Stimulated activated naive CD8-positive, alpha-beta T cell treated with anti-CD3 and anti-CD28 coated beads, Interleukin-15, Interleukin-2, amounts not matched to agents 100 ng/mL and 50 ng/mL, for 24 hours (primary cell): ENCODE measurements around the gene PPP2R3A.
A peak's percentile ranks its signal among the peaks of the same experiment; 100 is the strongest.
"Not testable (repeated sequence)": the region's sequence is repeated elsewhere in the genome, so short reads cannot be mapped to it uniquely, and the experiment has no call there.

Experiments
- H3K27ac Mint-ChIP-seq: one replicate; pipeline ENCODE4 v1.8.0; 2021; ENCODE audit warnings: mild to moderate bottlenecking, mixed read lengths
- H3K27me3 Mint-ChIP-seq: one replicate; pipeline ENCODE4 v1.8.0; 2021; ENCODE audit warnings: mixed read lengths
- H3K36me3 Mint-ChIP-seq: one replicate; pipeline ENCODE4 v1.8.0; 2021; ENCODE audit warnings: low read depth, mixed read lengths
- H3K4me1 Mint-ChIP-seq: one replicate; pipeline ENCODE4 v1.8.0; 2021; ENCODE audit warnings: low read depth, mixed read lengths
- H3K4me3 Mint-ChIP-seq: one replicate; pipeline ENCODE4 v1.8.0; 2021; ENCODE audit warnings: mild to moderate bottlenecking, mixed read lengths
- H3K9me3 Mint-ChIP-seq: one replicate; pipeline ENCODE4 v1.8.0; 2021; ENCODE audit warnings: mixed read lengths

Gene PPP2R3A

DNA sequence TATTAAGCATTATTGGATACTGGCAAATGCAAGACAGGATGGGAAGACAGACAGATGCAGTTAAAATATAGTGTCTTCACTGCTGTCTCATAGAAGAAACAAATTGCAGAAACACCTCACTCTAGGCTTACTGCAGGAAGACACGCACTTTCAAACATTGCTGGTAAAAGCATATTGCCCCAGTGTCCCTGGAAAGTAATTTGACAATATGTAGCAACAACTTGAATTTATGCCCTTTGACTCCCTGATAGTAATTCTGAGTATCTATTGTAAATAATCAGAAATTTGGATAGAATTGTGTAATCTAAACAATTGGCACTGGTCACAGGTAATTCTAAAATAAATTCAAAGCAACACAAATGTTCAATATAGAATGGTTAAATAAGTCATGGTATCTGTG, 168.6 kb downstream of the PPP2R3A start:
- Mint-ChIP-seq H3K4me3 (no peak overlapping the region), H3K4me1 (no peaks in the 10 kb centered on the region), H3K27ac (no peak overlapping the region), H3K27me3 (no peaks in the 10 kb centered on the region), H3K9me3 (no peaks in the 10 kb centered on the region), H3K36me3 (no peaks in the 10 kb centered on the region)

DNA sequence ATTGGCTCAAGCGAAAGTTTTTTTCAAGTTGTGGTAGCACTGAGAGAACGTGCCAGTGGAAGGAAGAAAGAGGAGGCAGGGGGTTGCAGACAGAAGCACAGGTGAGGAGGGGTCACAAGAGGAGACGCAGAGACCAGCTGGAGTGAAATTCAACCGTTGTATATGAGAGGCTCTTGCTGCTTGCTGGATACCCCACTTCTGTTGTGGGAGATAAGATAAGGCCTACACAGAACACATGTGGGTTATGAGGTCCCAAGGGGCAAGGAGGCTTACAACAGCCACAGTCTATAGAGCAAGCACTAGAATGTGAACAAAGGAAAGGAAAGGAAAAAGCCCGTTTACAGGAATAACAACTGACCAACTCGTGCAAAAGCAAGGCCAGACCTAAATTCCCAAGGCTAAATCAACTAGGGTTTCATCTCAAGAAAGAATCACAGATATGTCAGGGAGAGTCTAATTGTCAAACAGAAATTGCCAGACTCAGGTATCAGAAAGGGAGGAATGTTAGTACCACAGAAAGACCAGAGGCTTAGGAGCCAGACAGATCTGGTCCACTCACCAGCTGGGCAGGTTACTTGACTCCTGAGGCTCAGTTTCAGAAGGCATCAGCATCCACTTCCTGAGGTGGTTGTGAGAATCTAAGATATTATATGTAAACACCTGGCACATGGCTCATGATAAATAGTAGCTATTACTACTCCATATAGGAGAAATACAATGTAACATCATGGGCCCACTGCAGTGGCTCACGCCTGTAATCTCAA, 169.7 kb downstream of the PPP2R3A start:
- H3K9me3 Mint-ChIP-seq: no peaks in the 10 kb centered on the region

DNA sequence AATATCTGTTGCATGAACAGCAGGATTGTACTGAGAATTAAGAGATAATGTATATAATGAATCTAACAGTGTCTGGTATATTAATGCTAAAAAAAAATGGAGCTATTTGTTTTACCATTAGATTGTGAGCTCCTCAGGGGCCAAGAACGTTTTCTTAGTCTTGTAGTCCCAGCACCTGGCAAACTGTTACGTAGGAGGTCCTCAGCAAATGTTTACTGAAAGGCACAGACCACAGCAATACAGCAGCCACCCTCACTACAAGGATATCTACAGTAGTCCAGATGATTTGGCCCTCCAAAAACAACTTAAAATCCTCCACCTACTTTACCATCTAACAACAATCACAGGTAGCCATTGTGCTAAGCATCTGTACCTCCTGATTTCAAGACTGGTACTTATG, 170.9 kb downstream of the PPP2R3A start:
- Mint-ChIP-seq H3K4me1 (peaks cover 4% of the 10 kb centered on the region), H3K27me3 (no peaks in the 10 kb centered on the region), H3K9me3 (no peaks in the 10 kb centered on the region), H3K4me3 (no peak overlapping the region), H3K36me3 (no peaks in the 10 kb centered on the region), H3K27ac (no peak overlapping the region)

More for the DNA sequence above, 169.7 kb downstream of the PPP2R3A start:
- Mint-ChIP-seq H3K4me3 (no peak overlapping the region), H3K27me3 (no peaks in the 10 kb centered on the region), H3K27ac (no peak overlapping the region), H3K36me3 (no peaks in the 10 kb centered on the region), H3K4me1 (no peaks in the 10 kb centered on the region)

DNA sequence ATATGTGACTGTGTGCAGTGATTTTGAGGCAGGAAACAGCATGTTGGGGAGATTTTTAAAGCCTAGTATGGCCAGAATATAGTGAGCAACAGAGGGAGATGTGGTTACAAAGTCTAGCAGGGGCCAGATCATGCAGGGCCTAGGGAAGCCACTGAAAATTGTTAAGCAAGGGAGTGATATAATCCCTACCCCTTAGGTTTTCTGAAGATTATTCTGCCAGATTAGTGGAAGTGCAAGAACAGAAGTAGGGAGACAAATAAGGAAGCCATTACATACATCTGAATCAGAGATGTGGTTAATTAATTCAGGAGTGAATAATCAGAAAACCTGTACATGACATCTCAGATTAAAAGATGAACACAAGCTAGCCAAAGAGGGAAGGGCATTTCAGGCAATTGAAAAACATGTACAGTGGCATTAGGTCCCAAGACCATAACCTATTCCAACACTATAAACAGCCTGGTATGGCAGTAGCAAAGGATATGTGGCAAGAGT, 175.8 kb downstream of the PPP2R3A start:
- peak overlapping the region; percentile 36 for H3K27ac Mint-ChIP-seq
- no peaks in the 10 kb centered on the region for H3K36me3 Mint-ChIP-seq
- H3K4me3 Mint-ChIP-seq: no peak overlapping the region
- H3K9me3 Mint-ChIP-seq: no peaks in the 10 kb centered on the region
- peaks cover 26% of the 10 kb centered on the region for H3K4me1 Mint-ChIP-seq
- no peaks in the 10 kb centered on the region for H3K27me3 Mint-ChIP-seq

DNA sequence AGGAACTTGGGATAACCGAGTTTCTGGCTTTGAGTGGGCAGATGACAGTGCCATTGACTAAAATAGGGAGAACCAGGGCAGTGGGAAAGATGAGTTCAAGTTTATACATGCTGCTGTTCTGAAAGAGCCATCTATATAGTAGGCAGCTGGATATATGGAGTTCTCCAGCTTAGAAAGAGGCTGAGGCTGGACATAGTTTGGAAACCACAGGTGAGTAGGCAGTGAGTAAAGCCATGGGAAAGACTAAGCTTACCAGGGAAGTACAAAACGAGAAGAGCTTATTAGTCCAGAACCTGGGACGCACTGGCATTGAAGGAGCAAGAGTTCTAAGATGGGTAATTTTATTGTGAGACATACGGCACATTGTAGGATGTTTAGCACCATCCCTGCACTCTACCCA, 176.4 kb downstream of the PPP2R3A start:
- Mint-ChIP-seq H3K27ac (peak overlapping the region; percentile 36), H3K9me3 (no peaks in the 10 kb centered on the region), H3K4me1 (peaks cover 30% of the 10 kb centered on the region), H3K4me3 (no peak overlapping the region), H3K27me3 (no peaks in the 10 kb centered on the region), H3K36me3 (no peaks in the 10 kb centered on the region)

DNA sequence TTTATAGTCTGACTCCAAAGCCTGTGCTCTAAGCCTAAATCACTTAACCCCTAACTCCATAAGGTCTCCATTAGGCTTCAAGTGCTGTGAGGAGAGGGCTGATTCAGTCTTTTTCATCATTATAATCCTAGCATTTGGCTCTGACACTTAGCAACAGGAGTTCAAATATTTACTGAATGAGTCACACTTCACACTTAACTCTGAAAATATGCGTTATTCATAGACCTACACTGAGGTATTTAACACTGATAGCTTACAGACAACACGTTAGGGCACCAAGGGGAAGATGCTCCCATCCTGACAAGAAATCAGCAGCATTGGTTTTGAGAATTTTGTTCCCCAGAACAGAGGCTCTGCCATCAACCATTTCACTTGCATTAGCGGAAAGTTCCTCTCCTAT, 177.1 kb downstream of the PPP2R3A start:
- no peaks in the 10 kb centered on the region for H3K9me3 Mint-ChIP-seq
- no peaks in the 10 kb centered on the region for H3K27me3 Mint-ChIP-seq
- H3K27ac Mint-ChIP-seq: no peak overlapping the region
- H3K4me1 Mint-ChIP-seq: peaks cover 37% of the 10 kb centered on the region
- H3K4me3 Mint-ChIP-seq: no peak overlapping the region
- peaks cover 3% of the 10 kb centered on the region for H3K36me3 Mint-ChIP-seq

DNA sequence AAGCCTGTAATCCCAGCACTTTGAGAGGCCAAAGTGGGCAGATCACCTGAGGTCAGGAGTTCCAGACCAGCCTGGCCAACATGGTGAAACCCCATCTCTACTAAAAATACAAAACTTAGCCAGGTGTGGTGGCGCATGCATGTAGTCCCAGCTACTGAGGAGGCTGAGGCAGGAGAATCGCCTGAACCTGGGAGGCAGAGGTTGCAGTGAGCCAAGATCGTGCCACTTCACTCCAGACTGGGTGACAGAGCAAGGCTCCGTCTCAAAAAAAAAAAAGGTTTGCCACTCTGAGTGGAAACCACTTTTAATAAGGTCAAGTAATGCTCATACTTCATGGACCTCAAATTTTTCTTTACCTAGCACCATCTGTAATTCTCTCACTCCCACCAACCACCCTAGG, 178.9 kb downstream of the PPP2R3A start:
- H3K27ac Mint-ChIP-seq, H3K4me3 Mint-ChIP-seq, H3K27me3 Mint-ChIP-seq, H3K9me3 Mint-ChIP-seq: not testable (repeated sequence)
- peaks cover 14% of the 10 kb centered on the region for H3K36me3 Mint-ChIP-seq
- peaks cover 45% of the 10 kb centered on the region for H3K4me1 Mint-ChIP-seq

DNA sequence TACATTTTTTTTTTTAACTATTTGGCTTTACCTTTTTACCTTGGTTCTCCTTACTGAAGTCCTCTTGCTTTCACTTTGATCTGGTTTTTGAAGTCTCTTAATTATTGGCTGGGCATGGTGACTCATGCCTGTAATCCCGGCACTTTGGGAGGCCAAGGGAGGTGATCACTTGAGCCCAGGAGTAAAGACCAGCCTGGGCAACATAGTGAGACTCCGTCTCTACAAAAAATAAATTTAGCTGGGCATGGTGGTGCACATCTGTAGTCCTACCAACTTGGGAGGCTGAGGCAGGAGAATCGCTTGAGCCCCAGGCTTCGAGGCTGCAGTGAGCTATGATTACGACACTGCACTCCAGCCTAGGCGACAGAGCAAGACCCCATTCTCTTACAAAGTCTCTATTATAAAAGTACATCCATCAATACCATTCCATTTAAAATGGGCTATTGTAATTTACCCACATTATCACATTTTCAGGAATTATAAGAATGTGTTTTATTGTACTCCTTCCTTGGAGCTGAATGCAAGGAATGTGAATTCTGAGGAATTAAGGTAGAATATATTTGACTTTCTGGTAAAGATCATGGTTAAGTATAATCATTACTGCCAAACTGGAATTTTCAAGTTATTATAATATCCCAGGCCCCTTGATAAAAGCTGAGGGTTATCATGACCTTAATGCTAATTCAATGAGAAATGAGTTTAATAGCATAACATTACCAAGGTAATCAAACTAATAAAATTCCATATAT, 181.6 kb downstream of the PPP2R3A start:
- H3K27ac Mint-ChIP-seq: peak overlapping the region; percentile 18

DNA sequence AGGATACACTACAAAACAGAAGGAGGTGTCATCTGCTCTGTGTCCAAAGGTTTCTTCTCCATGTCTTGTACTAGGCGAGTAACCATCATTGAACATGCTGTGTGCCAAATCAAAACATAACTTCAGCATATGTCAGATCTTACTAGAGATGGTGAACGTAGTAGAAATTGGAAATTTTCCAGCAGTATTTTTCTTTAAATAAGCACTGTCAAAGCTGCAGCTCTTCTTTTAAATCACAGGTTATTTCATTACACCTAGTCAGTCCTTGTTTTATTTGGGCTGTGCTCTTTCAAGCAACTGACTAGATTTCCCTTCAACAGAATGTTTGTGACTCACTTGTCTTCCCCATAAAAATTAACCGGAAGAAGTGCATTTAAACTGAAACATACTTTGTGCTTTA, 184.1 kb downstream of the PPP2R3A start:
- peaks cover 70% of the 10 kb centered on the region for H3K4me1 Mint-ChIP-seq
- no peak overlapping the region for H3K27ac Mint-ChIP-seq
- no peaks in the 10 kb centered on the region for H3K9me3 Mint-ChIP-seq
- no peaks in the 10 kb centered on the region for H3K27me3 Mint-ChIP-seq
- peaks cover 50% of the 10 kb centered on the region for H3K36me3 Mint-ChIP-seq
- no peak overlapping the region for H3K4me3 Mint-ChIP-seq

More for the DNA sequence above, 181.6 kb downstream of the PPP2R3A start:
- Mint-ChIP-seq H3K9me3 (no peaks in the 10 kb centered on the region), H3K4me3 (no peak overlapping the region), H3K4me1 (peaks cover 60% of the 10 kb centered on the region), H3K27me3 (no peaks in the 10 kb centered on the region), H3K36me3 (peaks cover 39% of the 10 kb centered on the region)

DNA sequence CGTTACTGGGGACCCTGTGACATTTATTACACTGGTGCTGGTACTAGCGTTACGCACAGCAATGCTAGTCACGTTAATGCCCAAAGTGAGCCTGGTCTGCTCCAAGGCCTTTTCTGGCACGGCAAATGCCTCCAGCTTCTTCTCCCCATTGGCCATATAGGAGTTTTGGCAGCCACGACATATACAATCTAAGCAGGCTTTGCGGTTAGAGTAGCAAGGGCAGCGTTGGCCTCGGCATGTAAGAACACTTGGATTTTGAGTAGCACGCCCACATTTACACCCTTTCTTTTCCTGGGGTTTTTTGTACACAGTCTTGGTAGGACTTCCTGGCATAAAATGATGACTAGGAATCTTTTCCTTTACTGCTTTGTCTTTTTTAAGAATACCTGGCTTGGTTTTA, 185.7 kb downstream of the PPP2R3A start:
- no peaks in the 10 kb centered on the region for H3K27me3 Mint-ChIP-seq
- no peak overlapping the region for H3K27ac Mint-ChIP-seq
- H3K4me1 Mint-ChIP-seq: peaks cover 78% of the 10 kb centered on the region
- H3K9me3 Mint-ChIP-seq: no peaks in the 10 kb centered on the region
- peaks cover 54% of the 10 kb centered on the region for H3K36me3 Mint-ChIP-seq
- no peak overlapping the region for H3K4me3 Mint-ChIP-seq

DNA sequence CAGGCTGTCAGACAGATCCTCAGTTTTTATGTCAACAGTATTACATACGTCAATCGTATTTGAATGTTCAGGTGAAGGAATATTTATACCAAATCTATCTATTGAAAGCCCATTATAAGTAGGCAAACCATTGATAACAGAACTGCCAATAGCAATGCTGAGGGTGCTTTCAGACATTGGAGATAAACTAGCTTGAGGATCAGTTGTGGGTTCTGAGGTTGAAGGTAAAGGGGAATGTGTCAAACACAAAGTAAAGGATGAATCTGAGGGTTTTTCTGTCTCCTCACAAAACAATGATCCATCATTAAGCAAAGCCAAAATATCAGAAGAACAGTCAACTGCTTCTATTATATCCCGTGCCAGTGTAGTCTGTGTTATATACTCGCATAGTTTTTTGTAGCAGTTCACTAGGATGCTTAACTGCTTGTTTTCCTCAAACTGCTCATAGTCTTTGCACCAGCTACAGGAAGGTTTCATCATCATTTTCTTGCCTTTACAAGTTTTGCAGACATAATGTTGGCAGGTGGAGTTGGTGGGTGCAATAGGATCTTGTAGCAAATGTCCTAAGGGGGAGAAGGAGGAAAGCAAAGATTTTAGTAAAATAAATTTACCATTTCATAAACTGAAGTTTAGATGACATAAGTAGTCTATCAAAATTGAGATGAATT, 186.8 kb downstream of the PPP2R3A start:
- Mint-ChIP-seq H3K9me3 (no peaks in the 10 kb centered on the region), H3K27ac (peak overlapping the region; percentile 28)

DNA sequence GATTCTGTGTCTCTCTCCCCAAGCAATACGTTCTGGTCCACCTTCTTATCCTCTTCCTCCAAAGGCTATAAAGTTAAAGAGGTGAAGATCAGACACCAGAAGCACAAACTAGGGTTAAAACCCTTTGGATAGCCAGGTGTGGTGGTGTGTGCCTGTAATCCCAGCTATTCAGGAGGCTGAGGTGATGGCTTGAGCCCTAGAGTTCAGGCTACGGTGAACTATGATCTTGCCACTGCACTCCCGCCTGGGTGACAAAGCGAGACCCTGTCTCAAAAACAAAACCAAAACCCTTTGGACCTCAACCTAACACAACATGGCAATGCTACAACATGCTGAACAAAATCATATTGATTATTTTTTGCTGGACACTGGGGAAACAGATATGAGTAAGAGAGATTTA, 187.4 kb downstream of the PPP2R3A start:
- Mint-ChIP-seq H3K27ac (peak overlapping the region; percentile 23), H3K4me1 (peaks cover 76% of the 10 kb centered on the region), H3K36me3 (peaks cover 47% of the 10 kb centered on the region), H3K4me3 (no peak overlapping the region), H3K27me3 (no peaks in the 10 kb centered on the region), H3K9me3 (no peaks in the 10 kb centered on the region)

More for the DNA sequence above, 186.8 kb downstream of the PPP2R3A start:
- Mint-ChIP-seq H3K4me3 (no peak overlapping the region), H3K4me1 (peaks cover 76% of the 10 kb centered on the region), H3K36me3 (peaks cover 54% of the 10 kb centered on the region), H3K27me3 (no peaks in the 10 kb centered on the region)

DNA sequence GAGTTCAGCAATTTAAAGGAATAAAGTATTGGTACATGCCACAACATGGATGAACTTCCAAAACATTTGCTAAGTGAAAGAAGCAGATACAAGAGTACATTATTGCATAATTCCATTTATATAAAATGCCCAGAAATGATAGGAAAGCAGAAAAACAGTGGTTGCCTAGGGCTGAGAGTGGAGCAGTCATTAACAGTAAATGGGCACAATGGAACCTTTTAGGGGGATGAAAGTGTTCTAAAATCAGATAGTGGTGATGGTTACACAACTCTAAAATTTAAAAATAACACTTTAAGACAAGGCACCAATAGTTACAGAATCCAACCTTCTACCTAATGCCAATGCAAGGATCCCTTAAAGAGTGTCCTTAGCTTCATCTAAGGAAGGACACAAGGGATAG, 196.0 kb downstream of the PPP2R3A start:
- Mint-ChIP-seq H3K27ac (no peak overlapping the region), H3K9me3 (no peaks in the 10 kb centered on the region), H3K4me3 (no peak overlapping the region), H3K27me3 (no peaks in the 10 kb centered on the region), H3K36me3 (peaks cover 23% of the 10 kb centered on the region), H3K4me1 (peaks cover 75% of the 10 kb centered on the region)

DNA sequence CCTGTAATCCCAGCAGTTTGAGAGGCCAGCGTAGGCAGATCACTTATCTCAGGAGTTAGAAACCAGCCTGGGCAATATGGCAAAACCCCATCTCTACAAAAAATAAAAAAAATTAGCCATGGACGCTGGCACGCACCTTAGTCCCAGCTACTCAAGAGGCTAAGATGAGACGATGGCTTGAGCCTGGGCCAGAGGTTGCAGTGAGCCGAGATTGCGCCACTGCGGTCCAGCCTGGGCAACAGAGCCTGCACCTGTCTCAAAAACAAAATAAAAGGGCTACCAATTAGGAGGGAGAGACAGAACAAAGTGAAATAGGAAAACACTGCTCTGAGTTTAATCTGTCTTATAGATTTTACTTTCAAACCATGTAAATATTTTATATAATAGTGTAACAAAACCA, 196.8 kb downstream of the PPP2R3A start:
- no peaks in the 10 kb centered on the region for H3K9me3 Mint-ChIP-seq
- no peak overlapping the region for H3K27ac Mint-ChIP-seq
- no peaks in the 10 kb centered on the region for H3K27me3 Mint-ChIP-seq
- no peak overlapping the region for H3K4me3 Mint-ChIP-seq
- peaks cover 23% of the 10 kb centered on the region for H3K36me3 Mint-ChIP-seq
- peaks cover 79% of the 10 kb centered on the region for H3K4me1 Mint-ChIP-seq

DNA sequence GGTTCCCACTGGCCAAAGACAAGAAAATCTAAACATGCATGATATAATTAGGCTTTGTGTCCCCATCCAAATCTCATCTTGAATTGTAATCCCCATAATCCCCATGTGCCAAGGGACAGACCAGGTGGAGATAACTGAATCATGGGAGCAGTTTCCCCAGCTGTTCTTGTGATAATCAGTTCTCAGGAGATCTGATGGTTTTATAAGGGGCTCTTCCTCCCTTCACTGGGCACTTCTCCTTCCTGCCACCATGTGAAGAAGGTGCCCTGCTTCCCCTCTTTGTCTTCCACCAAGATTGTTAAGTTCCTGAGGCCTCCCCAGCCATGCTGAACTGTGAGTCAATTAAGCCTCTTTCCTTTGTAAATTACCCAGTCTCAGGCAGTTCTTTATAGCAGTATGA, 198.1 kb downstream of the PPP2R3A start:
- peak overlapping the region; percentile 56 for H3K27ac Mint-ChIP-seq
- H3K4me3 Mint-ChIP-seq, H3K9me3 Mint-ChIP-seq, H3K27me3 Mint-ChIP-seq: not testable (repeated sequence)
- H3K4me1 Mint-ChIP-seq: peaks cover 79% of the 10 kb centered on the region
- peaks cover 25% of the 10 kb centered on the region for H3K36me3 Mint-ChIP-seq
